Neural progenitor cell (in vitro differentiated cells): ENCODE results near the gene TOR1B. TPM values are rescaled to one million over a fixed set of nuclear protein-coding genes. Genes with fewer than 3 reads are reported as not detected.
"Not testable (repeated sequence)": the region's sequence is repeated elsewhere in the genome, so short reads cannot be mapped to it uniquely, and the experiment has no call there.

Experiments used
- DNase-seq: peaks from one replicate; pipeline ENCODE4 v3.0.0-alpha.2; 2016; ENCODE audit warnings: low spot score
- H2AFZ ChIP-seq: fragments of 200-600 bp; sonication (generic); replicated peaks from 2 replicates; pipeline ENCODE4 v1.6.1; 2016; ENCODE audit warnings: antibody characterized with exemption
- H3F3A ChIP-seq: fragments of 200-600 bp; sonication (generic); 2 replicates; pipeline ENCODE4 v1.6.1; 2016; ENCODE audit warnings: antibody characterized with exemption, low read depth
- H3K27ac ChIP-seq: fragments of 200-600 bp; sonication (generic); 2 replicates; pipeline ENCODE4 v1.5.1; 2016; ENCODE audit warnings: mild to moderate bottlenecking
- H3K27me3 ChIP-seq: fragments of 200-600 bp; sonication (generic); 2 replicates; pipeline ENCODE4 v1.6.1; 2016; ENCODE audit warnings: mild to moderate bottlenecking, moderate library complexity
- H3K36me3 ChIP-seq: fragments of 200-600 bp; sonication (generic); 2 replicates; pipeline ENCODE4 v1.5.1; 2016
- H3K4me1 ChIP-seq: fragments of 200-600 bp; sonication (generic); 2 replicates; pipeline ENCODE4 v1.6.1; 2016; ENCODE audit warnings: mixed run types
- H3K4me2 ChIP-seq: fragments of 200-600 bp; sonication (generic); 2 replicates; pipeline ENCODE4 v1.6.1; 2016
- H3K4me3 ChIP-seq: fragments of 200-600 bp; sonication (generic); 2 replicates; pipeline ENCODE4 v1.5.1; 2016
- H3K79me2 ChIP-seq: fragments of 200-600 bp; sonication (generic); 2 replicates; pipeline ENCODE4 v1.6.1; 2016; ENCODE audit warnings: low read depth
- H3K9ac ChIP-seq: fragments of 200-600 bp; sonication (generic); 2 replicates; pipeline ENCODE4 v1.6.1; 2016
- H3K9me3 ChIP-seq: fragments of 200-600 bp; sonication (generic); 2 replicates; pipeline ENCODE4 v1.5.1; 2016; ENCODE audit warnings: low read depth
- H4K20me1 ChIP-seq: fragments of 200-600 bp; sonication (generic); 2 replicates; pipeline ENCODE4 v1.6.1; 2016; ENCODE audit warnings: low read depth
- H3K27ac Mint-ChIP-seq: 3 replicates; pipeline ENCODE4 v1.8.0; 2021; ENCODE audit warnings: mixed read lengths
- H3K27me3 Mint-ChIP-seq: 2 replicates; pipeline ENCODE4 v1.8.0; 2022; ENCODE audit warnings: low read depth, mild to moderate bottlenecking, inconsistent platforms, moderate library complexity, mixed read lengths; ENCODE audit not compliant: insufficient read depth
- H3K36me3 Mint-ChIP-seq: 3 replicates; pipeline ENCODE4 v1.8.0; 2021; ENCODE audit warnings: mixed read lengths
- H3K4me1 Mint-ChIP-seq: 3 replicates; pipeline ENCODE4 v1.8.0; 2021; ENCODE audit warnings: mixed read lengths
- H3K4me3 Mint-ChIP-seq: 3 replicates; pipeline ENCODE4 v1.8.0; 2021; ENCODE audit warnings: mild to moderate bottlenecking, moderate library complexity, mixed read lengths
- H3K9me3 Mint-ChIP-seq: 3 replicates; pipeline ENCODE4 v1.8.0; 2020; ENCODE audit warnings: mixed read lengths
- CTCF ChIP-seq: fragments of 200-600 bp; sonication (generic); IDR thresholded peaks from 2 replicates; pipeline ENCODE4 v1.5.1; 2017; ENCODE audit warnings: antibody characterized with exemption, mild to moderate bottlenecking
- EZH2 ChIP-seq: fragments of 200-600 bp; sonication (generic); IDR thresholded peaks from 2 replicates; pipeline ENCODE4 v1.6.1; 2017; ENCODE audit warnings: antibody characterized with exemption, mild to moderate bottlenecking, moderate library complexity
- EZH2phosphoT487 ChIP-seq: fragments of 200-600 bp; sonication (generic); IDR thresholded peaks from 2 replicates; pipeline ENCODE4 v1.6.1; 2017; ENCODE audit warnings: antibody characterized with exemption
- total RNA-seq: library from RNA; depleted of rRNA; stranded (reverse); fragments of >200 nt; gene quantifications from 2 replicates; pipeline ENCODE4 v1.2.3, GENCODE V29; 2015; ENCODE audit warnings: low replicate concordance

The TOR1B gene
- total RNA-seq, 1 donor from 2014 or later: 12.2 TPM

- H3K4me3 Mint-ChIP-seq: no peak overlapping the region
- H3K79me2 ChIP-seq: no peaks in the 10 kb centered on the region
- peak; percentile 86 for DNase-seq
- H3K9me3 Mint-ChIP-seq: no peaks in the 10 kb centered on the region
- H3K4me2 ChIP-seq: no peak overlapping the region
- peaks cover 11% of the 10 kb centered on the region for H3K27me3 ChIP-seq
- H3K4me1 ChIP-seq: no peaks in the 10 kb centered on the region
- peaks cover 26% of the 10 kb centered on the region for H3K27me3 Mint-ChIP-seq
- H3K36me3 Mint-ChIP-seq: no peaks in the 10 kb centered on the region
- H4K20me1 ChIP-seq: no peaks in the 10 kb centered on the region
- H3K4me3 ChIP-seq: no peak overlapping the region
- H3K9ac ChIP-seq: no peak overlapping the region
- H3K36me3 ChIP-seq: no peaks in the 10 kb centered on the region
- H3K27ac ChIP-seq: no peak overlapping the region
- H3K4me1 Mint-ChIP-seq: peaks cover 3% of the 10 kb centered on the region
- H2AFZ ChIP-seq: no peak overlapping the region
- H3K9me3 ChIP-seq: no peaks in the 10 kb centered on the region
- TF ChIP-seq CTCF: peak; percentile 94
- TF ChIP-seq EZH2: no peak
- no peak for TF ChIP-seq EZH2phosphoT487
- H3K27ac Mint-ChIP-seq: no peak overlapping the region
- no peaks in the 10 kb centered on the region for H3F3A ChIP-seq
These were observed 19.2 kb upstream of the TOR1B start for GRCh38 chr9:129783516-129784361.

- H3K9me3 Mint-ChIP-seq, H3K4me3 Mint-ChIP-seq, DNase-seq, H3K4me2 ChIP-seq, H3K4me1 ChIP-seq, H3K36me3 ChIP-seq, H3K27ac Mint-ChIP-seq, H3K36me3 Mint-ChIP-seq, H3K27ac ChIP-seq, H3K79me2 ChIP-seq, H3F3A ChIP-seq, H3K4me3 ChIP-seq, H3K9ac ChIP-seq, H3K4me1 Mint-ChIP-seq, H3K9me3 ChIP-seq, H4K20me1 ChIP-seq, H2AFZ ChIP-seq: not testable (repeated sequence)
- peaks cover 14% of the 10 kb centered on the region for H3K27me3 ChIP-seq
- H3K27me3 Mint-ChIP-seq: peaks cover 24% of the 10 kb centered on the region
These were observed 18.0 kb upstream of the TOR1B start for GRCh38 chr9:129784970-129785369.

- peaks cover 25% of the 10 kb centered on the region for H3K27me3 Mint-ChIP-seq
- Histone ChIP-seq H3K4me3 (no peak overlapping the region), H2AFZ (no peak overlapping the region), H3K4me2 (no peak overlapping the region), H3K79me2 (no peaks in the 10 kb centered on the region), H3K9ac (no peak overlapping the region), H4K20me1 (peaks cover 4% of the 10 kb centered on the region), H3K27ac (no peak overlapping the region), H3K9me3 (no peaks in the 10 kb centered on the region), H3K27me3 (peaks cover 14% of the 10 kb centered on the region), H3F3A (no peaks in the 10 kb centered on the region), H3K4me1 (no peaks in the 10 kb centered on the region), H3K36me3 (no peaks in the 10 kb centered on the region)
- no peaks in the 10 kb centered on the region for H3K9me3 Mint-ChIP-seq
- peaks cover 3% of the 10 kb centered on the region for H3K4me1 Mint-ChIP-seq
- no peaks in the 10 kb centered on the region for H3K36me3 Mint-ChIP-seq
- DNase-seq: no peak
- TF ChIP-seq EZH2phosphoT487 (no peak), CTCF (no peak), EZH2 (no peak)
- H3K27ac Mint-ChIP-seq: no peak overlapping the region
- H3K4me3 Mint-ChIP-seq: no peak overlapping the region
These were observed 17.1 kb upstream of the TOR1B start for GRCh38 chr9:129785866-129786265.

GRCh38 chr9:129786481-129786880, 16.5 kb upstream of the TOR1B start:
- Mint-ChIP-seq H3K27ac (no peak overlapping the region), H3K4me1 (peaks cover 3% of the 10 kb centered on the region), H3K36me3 (no peaks in the 10 kb centered on the region), H3K27me3 (peaks cover 25% of the 10 kb centered on the region), H3K4me3 (no peak overlapping the region), H3K9me3 (no peaks in the 10 kb centered on the region)
- H3K27me3 ChIP-seq: peaks cover 14% of the 10 kb centered on the region
- H3F3A ChIP-seq: no peaks in the 10 kb centered on the region
- no peak for DNase-seq
- no peaks in the 10 kb centered on the region for H3K79me2 ChIP-seq
- H3K27ac ChIP-seq: no peak overlapping the region
- TF ChIP-seq CTCF (no peak), EZH2 (no peak), EZH2phosphoT487 (no peak)
- no peak overlapping the region for H3K9ac ChIP-seq
- peaks cover 4% of the 10 kb centered on the region for H4K20me1 ChIP-seq
- no peak overlapping the region for H3K4me2 ChIP-seq
- H3K4me3 ChIP-seq: no peak overlapping the region
- H3K36me3 ChIP-seq: no peaks in the 10 kb centered on the region
- H3K9me3 ChIP-seq: no peaks in the 10 kb centered on the region
- no peak overlapping the region for H2AFZ ChIP-seq
- no peaks in the 10 kb centered on the region for H3K4me1 ChIP-seq
